H4 (cell line): ENCODE data around the gene P4HB. TPM values are rescaled to one million over a fixed set of nuclear protein-coding genes. Genes with fewer than 3 reads are reported as not detected.

Experiments
- DNase-seq: peaks from one replicate; pipeline ENCODE4 v3.0.0-alpha.2; 2015; ENCODE audit warnings: low spot score
- total RNA-seq: library from RNA; depleted of rRNA; stranded (reverse); fragments of >200 nt; shearing (Covaris generic); gene quantifications from 2 replicates; pipeline ENCODE4 v1.2.3, GENCODE V29; 2014

Gene P4HB
- total RNA-seq, 1 experiment from 2014 or later: 921 TPM

DNA sequence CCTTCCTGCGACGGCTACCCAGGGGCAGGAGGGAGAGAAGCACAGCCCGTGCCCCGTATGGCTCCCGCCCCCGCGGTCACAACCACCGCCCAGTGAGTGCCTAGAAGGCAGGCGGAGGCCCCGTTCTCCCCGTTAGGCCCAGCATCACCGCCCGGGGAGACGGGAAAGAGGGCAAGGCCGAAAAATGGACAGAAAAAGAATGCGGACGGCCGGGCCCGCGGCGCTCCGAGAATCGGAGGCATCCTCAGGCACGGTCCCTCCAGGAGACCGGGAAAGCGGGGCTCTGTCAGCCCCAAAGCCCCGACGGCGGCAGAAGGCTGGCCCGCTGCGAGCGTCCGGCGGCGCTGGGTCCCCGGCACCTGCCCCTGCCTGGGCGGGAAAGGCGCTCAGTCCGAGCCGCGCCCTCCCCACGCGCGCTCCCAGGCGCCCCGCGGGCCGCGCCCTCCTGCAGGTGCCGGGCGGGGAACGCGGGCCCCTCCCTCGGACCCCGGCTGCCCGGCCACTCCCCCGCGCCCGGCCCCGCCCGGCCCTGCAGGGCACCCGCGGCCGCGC lies 27.7 kb downstream of the P4HB start:
- DNase-seq: no peak

DNA sequence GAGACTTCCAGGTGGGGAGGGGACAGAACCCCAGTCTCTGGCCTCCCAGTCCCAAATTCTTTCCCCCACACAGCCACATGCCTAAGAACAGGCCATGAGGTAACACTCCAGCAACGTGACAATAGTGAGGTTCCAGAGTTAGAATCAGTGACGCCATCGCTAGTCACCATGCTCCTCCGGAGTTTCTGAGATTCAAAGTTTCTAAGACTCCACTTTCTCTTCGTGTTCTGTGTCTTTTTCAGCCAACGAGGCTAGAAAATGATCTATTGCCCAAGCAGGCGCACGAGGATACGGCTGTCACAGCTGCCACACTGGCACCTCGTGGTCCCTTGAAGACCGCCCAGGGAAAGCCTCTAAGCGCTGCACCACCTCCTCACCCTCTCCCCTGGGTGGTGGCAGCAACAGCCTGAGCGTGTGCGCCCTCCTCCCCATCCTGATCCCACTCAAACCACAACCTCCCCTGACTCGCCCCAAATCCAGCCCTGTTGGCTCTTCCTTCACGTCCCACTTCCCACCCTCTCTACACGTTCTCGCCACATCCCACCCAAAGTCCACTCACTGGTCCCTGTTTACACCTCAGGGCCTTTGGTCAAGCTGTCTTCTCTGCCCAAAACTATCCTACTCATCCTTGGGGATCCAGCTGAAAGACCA lies 28.3 kb downstream of the P4HB start:
- no peak for DNase-seq

- no peak for DNase-seq
Measured at GRCh38 chr17:81831563-81831956, 28.8 kb downstream of the P4HB start.

DNA sequence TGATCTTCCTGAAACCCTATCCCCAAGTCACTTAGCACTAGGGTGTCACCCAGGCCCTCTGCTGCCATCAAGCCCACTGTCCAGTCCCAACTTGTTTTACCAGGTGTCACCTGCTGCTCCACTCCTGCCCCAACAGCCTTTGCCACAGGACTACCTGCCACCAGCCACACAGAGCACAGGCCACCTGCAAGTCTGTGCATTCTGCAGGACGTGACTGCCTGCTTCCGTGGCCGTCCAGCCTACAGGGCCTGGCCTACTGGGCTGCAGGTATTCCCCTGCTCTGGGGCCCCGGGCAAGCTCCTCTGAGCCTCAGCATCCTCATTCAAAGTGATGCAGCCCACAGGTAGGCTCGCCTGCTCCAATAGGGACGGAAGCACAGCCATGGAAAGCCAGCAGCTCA lies 30.5 kb downstream of the P4HB start:
- DNase-seq: no peak

DNA sequence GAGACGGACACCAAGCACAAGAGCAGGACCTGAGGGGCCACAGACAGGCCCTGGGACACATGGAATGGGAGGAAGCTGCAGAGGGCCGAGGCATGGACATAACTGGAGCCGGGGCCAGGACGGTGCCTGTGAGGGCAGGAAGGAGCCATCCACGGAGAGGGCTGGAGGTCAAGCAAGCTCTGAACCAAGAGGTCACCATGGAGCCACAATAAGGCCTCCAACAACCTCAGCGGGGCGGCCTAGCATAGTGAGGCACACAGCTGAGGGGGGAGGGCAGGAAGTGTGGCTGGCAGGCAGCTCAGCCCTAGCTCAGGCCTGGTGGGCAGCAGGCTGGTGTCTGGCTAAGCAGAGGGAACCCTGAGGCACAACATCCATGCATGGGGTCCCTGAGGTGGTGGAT lies 31.7 kb downstream of the P4HB start:
- no peak for DNase-seq

DNA sequence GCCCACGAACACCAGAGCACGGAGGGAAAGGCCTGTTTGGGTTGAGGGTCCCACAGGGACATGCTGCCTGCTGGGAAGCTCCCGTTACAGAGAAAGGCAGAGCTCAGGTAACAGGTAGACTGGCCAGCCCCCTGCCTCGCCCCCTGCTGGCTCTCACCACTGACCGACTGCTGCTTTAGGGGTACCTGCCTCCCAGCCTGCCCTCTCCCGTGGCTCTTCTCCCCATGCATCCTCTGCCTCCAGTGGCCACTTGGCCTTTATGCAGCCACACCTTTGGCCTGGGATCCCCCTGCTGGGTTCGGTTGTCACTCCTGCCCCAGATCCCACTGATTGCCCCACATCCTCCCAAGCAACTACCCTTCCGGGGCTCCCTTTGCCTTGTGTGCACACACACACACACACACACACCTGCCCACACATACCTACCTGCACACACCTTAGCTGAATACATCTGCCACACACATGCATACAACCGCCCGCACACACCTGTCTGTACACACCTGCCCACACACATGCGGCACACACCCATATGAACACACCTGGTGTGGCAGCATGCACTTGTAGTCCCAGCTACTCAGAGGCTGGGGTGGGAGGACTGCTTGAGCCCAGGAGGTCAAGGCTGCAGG lies 34.4 kb downstream of the P4HB start:
- no peak for DNase-seq

DNA sequence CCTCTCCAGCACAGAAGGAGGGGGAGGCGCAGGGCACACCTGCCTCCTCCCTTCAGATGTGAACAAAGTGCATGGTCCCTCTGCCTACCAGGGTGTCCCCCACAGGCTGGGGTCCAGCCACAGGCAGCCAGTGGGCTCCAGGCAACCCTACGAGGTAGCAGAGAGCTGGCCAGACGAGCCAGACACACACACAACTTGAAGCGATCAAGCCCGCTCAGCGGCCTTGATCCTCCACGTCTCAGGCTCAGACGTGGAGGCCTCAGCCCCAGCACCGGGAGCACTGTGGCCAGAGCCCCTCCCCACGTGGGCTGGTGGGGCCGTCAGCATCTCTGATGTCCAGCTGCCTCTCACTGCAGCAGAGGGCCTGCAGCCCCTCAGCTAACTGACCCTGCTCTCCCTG lies 35.7 kb downstream of the P4HB start:
- DNase-seq: no peak

DNA sequence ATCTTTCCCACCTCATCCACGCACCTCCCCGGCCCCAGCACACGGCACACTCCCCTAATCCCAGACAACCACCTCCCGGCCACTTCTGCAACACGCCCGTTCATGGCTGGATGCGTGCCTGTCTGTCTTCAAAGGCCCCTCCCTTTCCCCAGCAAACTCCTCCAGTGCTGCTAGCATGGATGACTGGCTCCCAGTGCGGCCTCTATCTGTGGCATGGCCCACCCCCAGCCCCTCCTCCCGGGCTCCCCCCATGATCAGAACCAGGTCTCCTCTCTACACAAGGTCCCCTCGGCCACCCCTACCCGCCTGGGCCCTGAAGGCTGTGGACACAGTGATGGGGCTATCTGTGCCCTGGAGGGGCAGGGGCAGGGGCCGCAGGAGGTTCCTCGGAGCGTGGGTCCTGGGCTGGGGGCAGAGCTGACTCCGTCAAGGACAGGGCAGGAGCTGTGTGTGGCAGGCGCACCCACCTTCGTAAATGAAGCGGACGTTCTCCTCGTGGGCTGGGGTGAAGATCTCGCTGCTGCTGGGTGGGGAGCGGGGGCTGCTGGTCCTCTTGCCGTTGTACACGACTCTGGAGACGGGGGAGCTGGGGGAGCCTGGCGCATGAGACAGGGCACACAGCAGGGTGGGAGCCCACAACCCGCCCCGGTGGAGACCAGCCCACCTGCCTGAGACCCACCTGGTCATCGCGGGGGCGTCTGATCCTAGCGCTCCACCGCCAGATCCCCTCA lies 36.4 kb downstream of the P4HB start:
- no peak for DNase-seq

DNA sequence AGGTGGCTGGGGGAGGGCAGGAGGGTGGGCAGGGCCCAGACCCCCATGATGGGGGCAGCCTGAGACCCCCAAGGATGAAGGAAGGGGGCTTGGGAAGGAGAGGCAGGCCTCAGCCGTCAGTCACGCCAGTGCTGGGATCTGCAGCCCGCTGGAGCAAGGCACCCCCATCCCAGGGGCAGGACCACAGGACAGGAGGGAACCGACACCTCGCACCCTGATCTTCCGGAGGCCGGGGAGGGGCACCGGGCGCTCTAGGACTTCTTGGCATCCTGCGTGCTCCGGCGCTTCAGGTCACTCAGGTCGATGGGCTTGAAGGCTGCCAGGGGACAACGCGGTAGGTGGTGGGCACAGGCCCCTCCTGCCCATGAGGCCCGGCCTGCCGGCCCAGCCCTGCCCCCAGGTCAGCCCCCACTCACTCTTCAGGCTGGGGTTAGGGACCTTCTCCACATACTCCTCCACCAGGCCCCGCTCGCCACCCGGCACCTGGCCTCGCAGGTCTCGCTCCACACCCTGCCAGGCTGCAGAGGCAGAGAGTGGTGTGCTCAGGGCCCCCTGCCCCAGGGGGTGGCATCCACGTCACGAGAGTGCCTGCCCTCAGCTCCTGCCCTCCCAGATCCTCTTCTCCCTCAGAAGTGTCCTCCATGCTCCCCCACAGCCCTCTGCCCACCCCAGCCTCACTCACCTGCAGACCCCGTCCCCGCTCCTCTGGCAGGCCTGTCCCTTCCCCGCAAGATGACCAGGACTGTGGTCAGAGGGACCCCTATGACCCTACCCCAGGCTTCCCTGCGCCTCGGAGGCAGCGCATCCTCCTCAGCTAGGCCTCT lies 37.1 kb downstream of the P4HB start:
- no peak for DNase-seq

GRCh38 chr17:81822312-81822637 lies 38.1 kb downstream of the P4HB start:
- DNase-seq: no peak

GRCh38 chr17:81821603-81822311 lies 38.6 kb downstream of the P4HB start:
- peak; percentile 88 for DNase-seq

- no peak for DNase-seq
Measured at GRCh38 chr17:81821147-81821546, 39.2 kb downstream of the P4HB start.

DNA sequence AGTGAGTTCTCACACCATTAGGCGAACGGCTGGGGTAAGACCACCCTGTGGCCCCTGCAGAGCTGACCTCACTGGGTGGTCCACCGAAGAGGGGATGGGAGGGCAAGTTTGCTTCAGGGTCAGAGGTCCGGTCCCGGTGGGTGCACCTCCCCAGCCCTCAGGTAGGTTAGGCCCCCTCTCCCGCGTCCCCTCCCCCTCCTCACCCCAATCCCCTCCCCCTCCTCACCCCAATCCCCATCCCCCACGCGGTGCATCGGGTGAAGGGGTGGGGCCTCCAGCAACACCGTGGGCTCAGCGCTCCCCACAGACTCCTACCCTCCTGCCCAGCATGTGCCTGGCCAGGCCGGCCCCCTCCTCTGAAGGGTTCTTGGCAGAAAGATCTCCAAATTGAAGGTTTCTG lies 40.6 kb downstream of the P4HB start:
- DNase-seq: no peak

DNA sequence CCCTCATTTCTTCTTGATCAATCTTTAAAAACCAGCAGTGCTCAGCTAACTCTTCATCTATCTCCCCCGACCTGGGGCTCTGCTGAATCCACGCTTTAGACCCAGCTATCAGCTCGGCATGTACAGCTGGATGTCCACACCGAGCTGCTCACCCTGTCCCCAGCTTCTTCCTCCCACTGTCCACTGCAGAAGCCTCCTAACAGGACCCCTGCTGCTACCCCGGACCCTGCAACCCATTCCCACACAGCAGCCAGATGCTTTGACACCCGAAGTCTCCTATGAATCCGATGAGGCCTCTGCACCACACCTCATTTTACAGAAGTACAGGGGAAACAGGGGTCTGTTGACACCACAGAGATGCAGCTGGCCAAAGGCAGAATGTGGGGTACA lies 42.6 kb downstream of the P4HB start:
- no peak for DNase-seq

GRCh38 chr17:81815646-81815986 lies 44.7 kb downstream of the P4HB start:
- DNase-seq: no peak

GRCh38 chr17:81814748-81815645 lies 45.3 kb downstream of the P4HB start:
- no peak for DNase-seq

GRCh38 chr17:81813861-81814683 lies 46.3 kb downstream of the P4HB start:
- no peak for DNase-seq

- no peak for DNase-seq
Measured at GRCh38 chr17:81813371-81813684, 47.0 kb downstream of the P4HB start.

DNA sequence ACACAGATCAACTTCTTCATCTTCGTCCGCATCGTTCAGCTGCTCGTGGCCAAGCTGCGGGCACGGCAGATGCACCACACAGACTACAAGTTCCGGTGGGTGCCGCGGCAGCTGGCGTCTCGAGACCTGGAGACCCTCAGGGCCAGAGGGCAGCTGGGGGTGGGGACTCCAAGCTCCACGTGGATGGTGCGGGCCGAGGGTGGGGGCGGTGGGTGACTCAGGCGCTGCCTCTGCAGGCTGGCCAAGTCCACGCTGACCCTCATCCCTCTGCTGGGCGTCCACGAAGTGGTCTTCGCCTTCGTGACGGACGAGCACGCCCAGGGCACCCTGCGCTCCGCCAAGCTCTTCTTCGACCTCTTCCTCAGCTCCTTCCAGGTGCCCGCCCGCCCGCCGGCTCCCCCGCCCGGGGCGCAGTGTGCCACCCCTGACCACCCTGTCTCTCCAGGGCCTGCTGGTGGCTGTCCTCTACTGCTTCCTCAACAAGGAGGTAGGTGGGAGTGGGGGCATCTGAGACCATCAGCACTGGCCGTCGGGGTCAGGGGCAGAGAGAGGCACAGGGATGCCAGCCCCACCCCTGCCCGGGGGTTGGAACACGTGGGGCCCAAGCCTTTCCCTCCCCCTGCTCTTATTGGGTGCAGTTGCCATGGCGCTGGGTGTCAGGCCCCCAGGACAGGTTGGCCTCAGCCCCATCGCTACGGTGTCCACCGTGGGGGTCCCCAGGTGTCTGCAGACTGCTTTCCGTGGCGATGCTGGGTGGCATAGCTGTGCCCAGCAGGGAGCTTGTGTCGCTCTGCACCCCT lies 47.6 kb downstream of the P4HB start:
- DNase-seq: no peak
